DMS53 treated with DMSO at 0.1 percent for 48 hours (cell line): ENCODE measurements around the gene RAD51B.

Experiments
- DNase-seq: peaks from one replicate; lab custom pipeline; 2025; ENCODE audit not compliant: unreplicated experiment; lab: John Stamatoyannopoulos, UW

RAD51B gene

GRCh38 chr14:68771631-68772030 lies 952.1 kb downstream of the RAD51B start:
- no peak for DNase-seq

GRCh38 chr14:68772761-68773381 lies 953.3 kb downstream of the RAD51B start:
- DNase-seq: no peak

- DNase-seq: no peak
Measured at GRCh38 chr14:68774771-68775613, 955.4 kb downstream of the RAD51B start.

- DNase-seq: no peak
Measured at GRCh38 chr14:68775614-68776126, 956.1 kb downstream of the RAD51B start.

- DNase-seq: no peak
Measured at GRCh38 chr14:68777644-68778043, 958.1 kb downstream of the RAD51B start.
